HG02642 (cell line): ENCODE results near the gene SGIP1.

ENCODE experiments used
- ATAC-seq: cut with Tn5 transposase; IDR thresholded peaks from one replicate; pipeline ENCODE4 v1.9.1; 2021; ENCODE audit warnings: mild to moderate bottlenecking; ENCODE audit not compliant: unreplicated experiment, poor library complexity

The SGIP1 gene

GRCh38 chr1:66654643-66655042, 120.7 kb downstream of the SGIP1 start:
- no peak for ATAC-seq

- no peak for ATAC-seq
Observed at GRCh38 chr1:66671455-66671854, 137.5 kb downstream of the SGIP1 start.

- no peak for ATAC-seq
Observed at GRCh38 chr1:66676613-66677298, 142.8 kb downstream of the SGIP1 start.

GRCh38 chr1:66678146-66678545, 144.2 kb downstream of the SGIP1 start:
- no peak for ATAC-seq

- ATAC-seq, result no peak
Observed at GRCh38 chr1:66679140-66679539, 145.2 kb downstream of the SGIP1 start.

- no peak for ATAC-seq
Observed at GRCh38 chr1:66681686-66682085, 147.7 kb downstream of the SGIP1 start.

GRCh38 chr1:66682106-66682505, 148.2 kb downstream of the SGIP1 start:
- ATAC-seq, result no peak

GRCh38 chr1:66684353-66684752, 150.4 kb downstream of the SGIP1 start:
- no peak for ATAC-seq

GRCh38 chr1:66685265-66685664, 151.3 kb downstream of the SGIP1 start:
- ATAC-seq, result no peak

GRCh38 chr1:66685670-66686069, 151.7 kb downstream of the SGIP1 start:
- no peak for ATAC-seq

GRCh38 chr1:66686406-66686805, 152.5 kb downstream of the SGIP1 start:
- ATAC-seq, result no peak

GRCh38 chr1:66687358-66687757, 153.4 kb downstream of the SGIP1 start:
- ATAC-seq, result no peak

GRCh38 chr1:66690666-66691381, 156.9 kb downstream of the SGIP1 start:
- no peak for ATAC-seq

GRCh38 chr1:66692681-66693080, 158.7 kb downstream of the SGIP1 start:
- no peak for ATAC-seq

GRCh38 chr1:66693856-66694255, 159.9 kb downstream of the SGIP1 start:
- no peak for ATAC-seq

- no peak for ATAC-seq
Observed at GRCh38 chr1:66695116-66695515, 161.2 kb downstream of the SGIP1 start.

- no peak for ATAC-seq
Observed at GRCh38 chr1:66696771-66697170, 162.8 kb downstream of the SGIP1 start.

- no peak for ATAC-seq
Observed at GRCh38 chr1:66699213-66699612, 165.3 kb downstream of the SGIP1 start.

- no peak for ATAC-seq
Observed at GRCh38 chr1:66704177-66704875, 170.4 kb downstream of the SGIP1 start.

- ATAC-seq, result no peak
Observed at GRCh38 chr1:66705110-66705509, 171.2 kb downstream of the SGIP1 start.

GRCh38 chr1:66711420-66711819, 177.5 kb downstream of the SGIP1 start:
- ATAC-seq, result no peak
